Stimulated activated CD4-positive, alpha-beta T cell treated with anti-CD3 and anti-CD28 coated beads, Interleukin-12 subunit alpha, Interleukin-12 subunit beta, amount 100 ng/mL, for 24 hours (primary cell): ENCODE data around the gene BID.
"Not testable (repeated sequence)": the region's sequence is repeated elsewhere in the genome, so short reads cannot be mapped to it uniquely, and the experiment has no call there.

Experiments used
- DNase-seq, 2 experiments: peaks; one replicate each; pipeline ENCODE4 v3.0.0-alpha.2; 2020; ENCODE audit warnings: low read depth in 2 of 2

BID gene

DNA sequence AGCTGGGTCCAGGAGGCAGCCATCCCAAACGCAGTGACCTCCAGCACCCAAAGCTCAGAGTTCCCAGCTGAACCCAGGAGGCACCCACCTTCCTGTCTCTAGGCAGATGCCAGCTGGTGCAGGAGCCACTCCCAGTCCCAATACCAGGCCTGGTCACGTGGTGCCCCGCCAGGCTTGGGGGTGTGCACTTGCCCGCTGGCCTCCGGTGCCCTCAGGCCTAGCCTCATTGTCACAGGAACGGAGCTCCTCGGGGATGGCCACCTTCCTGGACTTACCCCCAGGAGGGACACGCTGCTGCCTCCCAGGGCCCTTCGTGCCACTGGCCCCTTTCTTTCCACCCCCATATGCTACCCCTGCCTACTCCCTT, 4.6 kb downstream of the BID start:
- no peak for DNase-seq

DNA sequence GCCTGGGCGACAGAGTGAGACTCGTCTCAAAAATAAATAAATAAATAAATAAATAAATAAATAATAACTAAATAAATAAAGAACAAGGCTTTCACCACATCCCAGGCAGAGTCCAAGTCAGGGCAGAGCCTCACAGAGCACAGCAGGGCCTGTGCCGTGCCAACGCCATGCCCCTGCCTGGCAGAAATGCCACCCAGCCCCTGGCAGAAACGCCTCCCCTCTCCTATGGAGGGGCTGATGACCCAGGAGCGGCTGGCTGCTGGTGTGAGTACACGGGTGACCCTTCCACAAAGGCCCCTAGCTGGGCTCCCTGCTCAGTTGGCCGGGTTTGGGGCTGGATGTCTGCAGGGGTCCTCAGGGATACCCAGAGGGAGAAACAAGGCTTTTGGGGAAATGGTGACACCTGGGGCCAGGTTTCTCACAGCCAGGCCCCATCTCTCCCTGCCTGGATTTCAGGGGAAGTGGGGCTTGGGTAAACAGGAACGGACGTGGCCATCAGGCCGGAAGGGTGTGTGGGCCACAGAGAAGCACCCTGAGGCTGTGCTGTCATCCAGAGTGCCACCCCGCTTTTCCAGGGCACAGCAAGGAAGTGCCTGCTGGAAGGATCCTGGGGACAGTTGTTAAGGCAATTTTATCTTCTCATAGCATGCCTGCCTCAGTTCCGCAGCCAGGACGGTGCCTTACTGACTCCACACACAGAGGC, 5.1 kb downstream of the BID start:
- no peak for DNase-seq

DNA sequence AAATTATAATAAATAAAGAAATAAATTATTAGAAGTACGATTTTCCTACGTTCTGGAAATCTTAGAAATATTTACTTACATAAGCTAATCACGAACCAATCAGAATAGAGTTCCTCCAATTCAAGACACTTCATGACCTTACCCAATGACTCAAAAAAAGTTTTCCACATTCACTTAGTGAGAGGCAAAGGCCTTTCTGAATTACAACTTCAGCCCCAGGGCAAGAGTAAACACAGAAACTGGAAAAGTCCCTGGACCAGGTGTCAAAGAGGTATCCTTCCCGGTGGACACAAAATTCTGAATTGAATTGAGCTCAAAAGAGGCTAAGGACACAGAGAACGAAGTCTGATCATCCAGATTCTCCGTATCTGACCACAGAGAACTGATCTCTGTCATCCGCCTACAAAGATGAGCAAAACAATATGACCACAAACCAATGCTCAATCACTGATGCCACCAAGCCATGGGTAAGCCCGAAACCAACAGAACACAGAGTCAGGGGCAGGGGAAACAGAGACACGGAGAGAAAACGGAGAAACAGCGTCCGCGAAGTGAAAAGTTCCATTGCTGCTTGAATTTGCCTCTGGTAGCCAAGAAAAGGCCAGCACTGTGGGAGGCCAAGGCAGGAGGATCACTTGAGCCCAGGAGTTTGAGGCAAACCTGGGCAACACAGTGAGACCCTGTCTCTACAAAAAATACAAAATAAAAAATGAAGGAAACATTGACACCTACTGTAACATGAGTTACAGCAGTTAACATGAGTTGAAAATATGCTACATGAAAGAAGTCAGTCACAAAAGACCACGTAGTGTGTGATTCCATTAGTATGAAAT, 6.8 kb downstream of the BID start:
- DNase-seq, result peak in 1 of 2 experiments; percentile 24

DNA sequence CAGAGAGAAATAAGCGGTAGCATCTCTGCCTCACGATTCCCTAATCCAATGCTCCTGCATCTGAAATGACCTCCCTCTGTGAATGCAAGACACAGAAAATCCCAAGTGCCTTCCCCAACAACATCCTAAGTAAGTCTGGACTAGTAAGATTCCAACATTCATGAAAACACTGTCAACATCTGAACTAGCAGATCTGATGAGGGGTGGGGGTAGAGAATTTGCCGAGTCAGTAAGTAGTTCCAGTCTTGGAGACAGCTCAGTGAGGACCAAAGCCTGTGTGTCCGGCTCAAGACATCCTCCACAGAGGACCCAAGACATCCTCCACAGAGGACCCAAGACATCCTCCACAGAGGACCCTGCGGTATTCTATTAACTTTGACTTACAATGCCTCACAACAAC, 9.4 kb downstream of the BID start:
- DNase-seq, result not testable (repeated sequence)

DNA sequence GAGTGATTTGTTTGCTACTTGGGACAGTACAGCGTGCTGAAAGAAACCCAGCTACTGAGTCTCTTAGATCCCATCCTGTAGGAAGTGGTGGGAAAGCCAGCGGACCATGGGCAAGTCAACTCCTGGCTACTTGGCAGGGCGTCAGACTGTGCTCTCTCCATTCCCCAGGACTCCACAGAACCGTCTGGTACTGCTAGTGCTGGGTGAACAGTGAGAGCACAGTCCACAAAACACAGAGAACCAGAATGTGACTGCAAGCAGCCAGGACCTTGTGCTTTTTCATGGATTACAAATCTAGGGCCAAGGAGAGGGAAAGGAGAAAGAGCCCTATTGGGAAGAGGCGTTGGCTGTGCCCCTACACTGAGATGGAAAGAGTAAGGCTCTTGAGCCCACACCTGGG, 10.2 kb downstream of the BID start:
- DNase-seq, result no peak

DNA sequence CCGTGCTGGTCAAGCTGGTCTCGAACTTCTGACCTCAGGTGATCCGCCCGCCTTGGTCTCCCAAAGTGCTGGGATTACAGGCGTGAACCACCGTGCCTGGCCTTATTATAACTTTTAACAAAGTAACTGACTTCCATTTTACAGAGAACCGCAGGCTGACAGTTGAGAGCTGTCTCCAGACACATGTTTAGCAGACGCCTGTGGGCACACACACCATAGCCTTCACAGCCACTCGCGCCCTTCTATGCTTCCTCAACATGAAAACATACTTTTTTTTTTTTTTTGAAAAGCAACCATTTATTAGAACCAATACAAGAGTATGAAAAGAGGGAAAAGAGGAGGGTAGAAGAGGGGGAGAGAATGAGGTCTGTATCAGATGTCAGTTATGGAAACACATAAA, 10.8 kb downstream of the BID start:
- DNase-seq, result not testable (repeated sequence)

DNA sequence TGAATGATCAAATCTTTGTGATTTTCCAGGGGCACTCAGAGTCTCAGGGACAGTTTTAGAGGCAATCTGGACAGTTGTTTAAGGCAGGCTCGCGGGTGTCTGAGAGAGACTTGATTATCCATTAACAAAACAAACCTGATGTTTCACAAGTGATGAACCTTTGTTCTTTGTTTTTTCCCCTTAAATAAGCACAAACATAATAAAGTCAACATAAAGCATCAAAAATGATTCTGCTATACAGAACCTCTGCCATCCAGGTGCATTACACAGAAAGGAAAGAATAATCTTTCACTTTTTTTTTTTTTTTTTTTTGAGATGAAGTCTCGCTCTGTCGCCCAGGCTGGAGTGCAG, 13.2 kb downstream of the BID start:
- no peak for DNase-seq

DNA sequence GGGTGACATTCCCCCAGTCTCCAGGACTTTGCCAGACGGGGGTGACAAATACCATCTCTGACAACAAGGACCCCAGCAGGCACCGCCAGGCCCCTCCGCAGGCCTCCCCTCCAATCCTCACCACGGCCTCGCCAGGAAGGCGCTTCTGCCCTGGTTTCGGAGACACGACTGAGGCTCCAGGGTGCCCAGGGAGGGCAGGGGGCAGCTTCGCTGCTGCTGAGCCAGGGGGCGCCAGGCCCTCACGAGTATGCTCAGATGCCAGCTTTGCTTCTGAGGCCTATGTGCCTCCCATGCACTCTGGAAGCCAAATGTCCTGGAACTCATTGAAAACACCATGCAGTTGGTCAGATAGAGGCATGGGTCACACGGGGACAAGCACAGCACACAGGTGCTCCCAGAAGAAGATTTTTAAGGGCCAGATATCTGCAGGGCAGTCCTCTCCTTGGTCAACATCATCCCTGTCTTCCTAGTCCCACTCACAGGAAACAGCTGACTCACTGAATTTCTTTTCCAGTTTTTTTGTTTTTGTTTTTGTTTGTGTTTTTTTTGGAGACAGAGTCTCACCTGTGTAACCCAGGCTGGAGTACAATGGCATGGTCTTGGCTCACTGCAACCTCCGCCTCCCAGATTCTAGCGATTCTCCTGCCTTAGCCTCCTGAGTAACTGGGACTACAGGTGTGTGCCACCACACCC, 19.9 kb downstream of the BID start:
- no peak for DNase-seq

DNA sequence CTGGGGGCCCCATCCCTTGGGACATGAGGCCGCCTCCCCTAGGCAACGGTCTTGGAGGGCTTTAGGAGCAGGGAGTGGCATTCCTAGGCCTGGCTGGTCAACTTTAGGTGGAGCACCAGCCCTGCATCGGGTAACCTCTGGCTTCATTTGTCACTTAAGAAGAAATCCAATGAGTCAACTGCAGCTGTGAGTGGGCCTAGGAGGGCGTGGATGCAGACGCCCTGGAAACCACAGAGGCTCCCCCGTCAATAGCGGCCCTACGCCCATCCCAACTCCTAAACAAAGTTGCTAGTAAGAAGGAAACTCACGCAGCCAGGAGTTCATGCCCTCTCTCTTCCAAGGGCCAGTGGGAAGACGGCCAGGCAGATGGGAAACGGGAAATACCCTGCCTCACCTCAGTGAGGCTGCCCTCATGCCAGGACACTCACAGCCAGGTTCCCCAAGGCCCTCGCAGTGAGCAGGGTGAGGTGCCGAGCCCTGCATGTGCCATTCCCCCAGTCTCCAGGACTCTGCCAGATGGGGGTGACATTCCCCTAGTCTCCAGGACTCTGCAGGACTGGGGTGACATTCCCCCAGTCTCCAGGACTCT, 20.8 kb downstream of the BID start:
- no peak for DNase-seq

DNA sequence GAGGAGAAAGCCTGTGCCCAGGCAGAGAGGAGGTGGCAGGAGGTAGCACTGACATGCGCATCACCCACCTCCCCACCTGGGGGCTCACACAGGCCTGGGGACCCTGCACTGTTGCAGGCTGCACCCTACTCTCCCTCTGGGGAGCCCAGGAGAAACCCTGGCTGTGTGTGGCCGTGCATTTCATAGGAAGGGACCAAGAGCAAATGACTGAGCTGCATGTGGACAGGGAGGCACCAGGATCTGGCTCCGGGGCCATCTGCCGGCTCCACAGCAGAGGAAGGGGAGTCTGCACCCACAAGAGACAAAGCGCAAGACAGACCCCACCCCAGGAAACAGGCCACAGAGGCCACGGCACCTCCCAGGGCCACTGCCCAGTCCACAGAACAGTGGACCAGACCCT, 22.7 kb downstream of the BID start:
- no peak for DNase-seq

DNA sequence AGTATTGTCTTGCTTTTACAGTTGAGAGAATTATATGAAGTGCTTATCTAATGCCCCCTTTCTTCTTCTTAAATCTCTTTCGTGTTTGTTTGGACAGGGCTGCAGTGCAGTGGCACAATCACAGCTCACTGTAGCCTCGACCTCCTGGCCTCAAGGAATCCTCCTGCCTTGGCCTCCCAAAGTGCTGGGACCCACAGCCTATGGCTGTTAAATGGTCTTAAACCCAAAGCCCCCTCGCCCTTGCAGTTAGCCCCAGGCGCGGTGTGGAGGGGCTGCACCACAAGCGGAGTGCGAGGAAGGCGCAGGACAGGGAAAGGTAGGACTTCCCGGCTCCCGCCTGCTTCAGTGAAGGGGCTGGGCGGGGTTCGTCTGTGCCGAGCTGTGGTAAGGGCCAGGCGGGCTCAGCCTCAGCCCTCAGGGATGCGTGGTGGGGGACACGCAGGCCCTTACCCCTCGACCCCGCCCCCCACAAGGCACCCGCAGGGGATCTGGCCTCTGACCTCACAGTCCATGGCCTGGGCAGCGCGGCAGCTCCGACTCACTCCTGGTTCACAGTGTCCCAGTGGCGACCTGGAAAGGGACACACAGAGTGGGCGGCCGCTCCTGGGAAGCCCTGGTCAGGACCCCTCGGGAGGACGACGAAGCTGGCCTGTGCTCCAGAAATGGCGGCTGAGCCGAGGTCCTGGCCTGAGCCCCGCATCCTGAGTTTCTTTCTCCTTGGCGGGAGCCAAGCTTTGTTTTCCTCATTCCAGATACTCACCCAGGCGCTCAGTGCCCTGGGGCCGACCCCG, 24.5 kb downstream of the BID start:
- no peak for DNase-seq

DNA sequence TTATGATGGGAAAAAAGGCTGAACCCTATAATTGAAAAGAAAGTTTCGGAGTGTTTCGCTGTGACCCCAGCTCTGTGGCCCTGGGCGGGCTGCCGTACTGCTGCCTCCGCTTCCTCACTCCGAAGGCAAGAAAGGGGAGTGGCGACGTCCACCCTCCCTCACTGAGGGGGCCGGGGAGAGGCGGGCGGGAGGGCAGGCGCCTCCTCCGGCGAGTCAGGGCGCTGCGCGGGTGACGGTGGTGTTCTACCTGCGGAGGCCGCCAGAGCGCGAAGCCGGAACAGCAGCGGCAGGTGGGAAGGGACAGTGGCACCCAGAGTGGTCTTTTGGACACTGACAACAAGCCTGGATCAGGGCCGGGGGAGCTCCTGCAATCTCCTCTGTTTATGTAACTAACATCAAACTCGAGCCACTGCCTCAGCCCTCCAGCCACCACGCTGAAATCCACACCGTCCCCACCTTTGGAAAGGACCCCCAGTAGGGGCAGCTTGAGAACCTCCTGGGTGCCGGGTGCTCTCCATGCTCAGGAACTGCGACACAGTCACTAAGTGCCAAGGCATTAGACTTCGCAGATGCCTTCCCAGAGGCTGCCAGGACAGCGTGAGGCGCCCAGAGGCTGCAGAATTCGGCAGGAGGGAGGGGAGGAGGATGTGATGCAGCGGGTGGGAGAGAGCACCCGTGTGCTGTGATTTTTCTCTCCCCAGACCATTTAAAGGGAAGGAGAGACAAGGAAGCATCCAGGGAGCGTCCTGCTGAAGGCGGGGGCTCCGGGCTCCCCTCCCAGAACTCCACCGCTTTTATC, 25.5 kb downstream of the BID start:
- DNase-seq, result no peak

DNA sequence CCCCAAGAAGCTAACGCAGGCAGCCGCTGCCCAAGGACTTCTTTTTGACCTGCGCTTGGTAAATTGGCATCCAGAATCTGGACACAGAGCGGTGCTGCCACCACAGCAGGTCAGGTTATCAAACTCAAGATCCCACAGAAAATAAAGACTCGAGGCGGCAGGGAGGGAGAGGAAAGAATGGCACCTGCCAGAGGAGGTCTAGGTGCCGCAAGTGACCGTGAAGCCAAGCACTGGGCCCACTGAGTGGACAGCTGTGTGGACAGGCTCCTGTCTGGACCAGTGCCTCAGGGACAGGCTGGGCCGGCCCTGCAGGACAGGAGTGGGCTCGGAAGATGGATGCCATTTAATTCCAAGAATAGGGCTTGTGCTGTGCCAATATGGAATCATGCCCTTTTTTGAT, 27.4 kb downstream of the BID start:
- no peak for DNase-seq

DNA sequence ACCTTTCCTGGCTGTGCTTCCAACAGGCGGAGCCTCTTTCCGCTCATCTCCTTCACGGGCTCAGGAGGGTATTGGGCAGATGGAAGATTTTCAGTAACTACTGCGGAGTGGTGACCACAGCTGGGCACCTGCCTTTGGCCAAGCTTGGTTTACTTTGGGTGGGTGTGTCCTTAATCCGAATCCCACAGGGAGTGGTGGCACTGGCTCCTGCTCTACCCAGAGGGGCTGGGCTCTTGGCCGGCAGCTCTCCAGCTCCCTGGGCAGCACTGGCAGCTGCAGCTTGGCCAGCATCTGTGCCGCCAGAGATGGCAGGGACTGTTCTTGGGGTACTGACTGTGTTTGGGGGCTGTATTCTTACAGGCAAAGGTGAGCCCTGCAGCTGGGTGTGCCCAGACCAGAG, 29.8 kb downstream of the BID start:
- DNase-seq, result no peak

DNA sequence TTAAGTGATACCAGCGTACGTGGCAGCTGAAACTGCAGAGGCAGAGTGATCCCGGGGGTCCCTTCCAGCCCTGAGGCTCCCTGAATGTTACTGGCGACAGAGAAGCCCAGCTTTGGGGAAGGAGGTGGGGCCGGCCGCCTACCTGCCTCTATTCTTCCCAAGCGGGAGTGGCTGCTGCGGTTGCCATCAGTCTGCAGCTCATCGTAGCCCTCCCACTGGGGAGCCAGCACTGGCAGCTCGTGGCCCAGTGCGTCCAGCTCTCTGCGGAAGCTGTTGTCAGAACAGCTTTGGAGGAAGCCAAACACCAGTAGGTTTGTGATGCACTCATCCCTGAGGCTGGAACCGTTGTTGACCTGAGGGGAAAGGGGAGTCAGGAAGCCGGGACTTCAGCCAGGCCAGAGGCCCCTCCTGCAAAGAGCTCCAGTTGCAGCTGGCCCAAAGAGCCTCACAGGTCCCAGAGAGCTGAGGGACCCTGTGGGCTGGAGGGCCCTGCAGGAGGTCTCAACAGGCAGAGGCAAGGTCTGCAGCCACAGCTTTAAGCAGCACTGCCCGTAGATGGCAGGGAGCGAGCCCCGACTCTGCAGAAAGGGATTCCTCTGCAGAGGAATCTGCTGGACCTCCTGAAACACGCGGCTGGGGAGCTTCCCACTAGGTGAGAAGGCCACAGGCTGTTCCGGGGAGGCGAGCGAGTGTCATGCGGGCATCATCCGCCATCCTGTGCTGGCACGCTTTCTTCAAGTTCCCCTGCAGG, 30.4 kb downstream of the BID start:
- DNase-seq, result no peak

DNA sequence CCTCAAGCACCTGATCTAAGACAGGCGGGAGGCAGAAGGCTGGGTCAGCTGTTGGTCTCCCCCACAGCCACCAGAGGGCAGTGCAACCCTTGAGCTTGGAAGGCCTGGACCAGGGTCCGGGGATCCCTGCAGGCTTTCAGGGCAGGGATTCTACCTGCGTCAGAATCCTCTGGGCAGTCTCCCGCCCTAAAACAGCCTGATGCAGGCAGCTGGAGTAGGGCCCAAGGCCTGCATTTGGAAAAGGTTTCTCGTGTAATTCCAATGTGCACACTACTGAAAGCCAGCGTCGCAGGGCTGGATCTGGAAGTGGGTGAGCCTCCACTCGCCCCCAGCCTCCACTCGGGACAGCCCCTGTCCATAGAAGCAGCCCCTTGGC, 31.8 kb downstream of the BID start:
- peak; percentile 46 to 64 for DNase-seq

DNA sequence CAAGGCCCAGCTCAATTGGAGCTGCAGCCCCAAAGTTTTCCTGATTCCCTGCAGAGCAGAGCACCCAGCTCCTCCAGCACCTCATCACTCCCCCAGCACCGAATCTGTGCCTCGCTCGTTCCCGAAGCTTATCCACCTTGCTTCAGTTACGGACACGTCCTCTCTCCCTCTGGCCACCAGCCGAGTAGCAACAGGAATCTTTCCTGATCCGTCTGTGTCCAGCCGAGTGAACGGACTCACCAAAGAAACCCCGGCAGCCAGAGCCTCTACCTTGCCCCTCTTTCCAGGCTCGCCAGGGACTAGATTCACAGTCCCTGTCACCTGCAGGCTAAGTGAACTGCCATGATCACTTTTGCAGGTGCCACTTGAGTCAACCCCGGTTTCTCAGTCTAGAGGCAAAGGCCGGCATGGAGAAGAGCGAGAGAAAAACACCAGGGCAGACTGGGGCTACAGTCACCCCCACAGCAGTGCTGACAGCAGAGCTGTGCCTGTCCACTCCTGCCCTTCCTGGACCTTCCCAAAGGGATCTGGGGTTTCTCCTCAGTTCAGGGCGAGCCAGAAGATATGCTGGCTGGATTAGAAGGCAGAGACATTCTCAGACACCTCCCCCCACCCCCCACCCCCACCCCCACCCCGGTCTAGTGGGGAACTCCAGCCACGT, 32.3 kb downstream of the BID start:
- no peak for DNase-seq

DNA sequence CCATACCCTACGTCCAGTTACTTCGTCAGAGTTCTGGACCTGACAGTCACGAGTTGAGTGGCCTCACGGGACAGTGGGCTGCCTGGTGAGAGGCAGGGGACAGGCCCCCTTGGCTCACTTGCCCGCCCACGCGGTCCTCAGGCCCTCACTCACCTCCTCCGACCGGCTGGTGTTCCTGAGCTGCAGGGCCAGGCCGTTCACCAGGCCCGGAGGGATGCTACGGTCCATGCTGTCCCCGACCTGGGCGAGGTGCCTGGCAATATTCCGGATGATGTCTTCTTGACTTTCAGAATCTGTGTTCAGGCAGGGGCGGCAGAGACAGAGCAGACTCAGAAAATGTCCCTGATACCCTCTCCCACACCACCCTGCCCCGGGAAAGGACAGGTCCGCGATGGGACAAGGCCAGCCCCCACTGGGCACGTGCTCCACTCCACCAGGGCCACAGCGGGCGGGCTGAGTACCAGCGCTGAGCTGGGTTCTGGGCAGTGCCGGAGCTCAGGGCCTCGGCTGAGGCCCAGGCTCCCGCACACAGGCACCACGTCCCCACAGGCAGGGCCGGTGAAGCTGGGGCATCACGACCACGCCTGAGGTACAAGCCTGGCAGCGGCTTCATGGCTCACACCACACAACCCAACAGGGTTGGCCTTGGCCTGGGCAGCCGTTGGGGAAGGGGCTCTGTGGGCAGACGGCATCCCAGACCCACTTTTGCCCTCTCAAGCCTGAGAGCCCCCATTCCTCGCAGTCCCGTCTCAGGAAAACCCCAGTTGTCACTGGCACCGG, 34.9 kb downstream of the BID start:
- DNase-seq, result no peak
